B cell (primary cell): ENCODE data around the gene BLOC1S6. TPM values are rescaled to one million over a fixed set of nuclear protein-coding genes. Genes with fewer than 3 reads are reported as not detected.

Source experiments
- ATAC-seq: fragments of 200-7000 bp; cut with Tn5 transposase; one replicate; pipeline ENCODE4 v1.10.0; 2021; ENCODE audit warnings: low read depth, mild to moderate bottlenecking, moderate number of reproducible peaks, moderate library complexity
- CTCF ChIA-PET: fragments of 350-600 bp; sonication (Branson Sonifier 250); formaldehyde crosslinking; loops from one replicate; lab custom pipeline; 2021; ENCODE audit warnings: antibody characterized with exemption, inconsistent platforms; lab: Charles Lee
- POLR2A ChIA-PET: fragments of 350-600 bp; sonication (Branson Sonifier 250); formaldehyde crosslinking; loops from one replicate; lab custom pipeline; 2021; ENCODE audit warnings: antibody characterized with exemption; lab: Charles Lee
- DNase-seq: peaks from one replicate; pipeline ENCODE4 v3.0.0; 2013
- H2AFZ ChIP-seq: 2 replicates; pipeline ENCODE4 v1.6.1; 2012; ENCODE audit warnings: mild to moderate bottlenecking, low read depth, low read length; ENCODE audit not compliant: insufficient read depth, poor library complexity, severe bottlenecking
- H3K27ac ChIP-seq, 2 donors: 1 replicate in 1 of 2; 2 replicates in 1 of 2; pipeline ENCODE4 v1.5.1; 2012 to 2013; ENCODE audit warnings: low read length in 2 of 2, mild to moderate bottlenecking in 2 of 2, moderate library complexity in 1 of 2
- H3K27me3 ChIP-seq, 4 experiments: fragments of 200-600 bp in 1 of 4; sonication (generic) in 1 of 4; replicated peaks in 1 of 4; 1 replicate in 2 of 4; 2 replicates in 2 of 4; pipeline versions ENCODE4 v1.6.1 to v1.7.0; 2013 to 2016; ENCODE audit warnings: low read length in 3 of 4, mild to moderate bottlenecking in 2 of 4, mixed read lengths in 1 of 4, moderate library complexity in 1 of 4; ENCODE audit not compliant: insufficient read depth in 4 of 4, control insufficient read depth in 3 of 4; ENCODE audit errors: control extremely low read depth in 1 of 4
- H3K36me3 ChIP-seq, 2 experiments: replicated peaks in 1 of 2; 1 replicate in 1 of 2; 2 replicates in 1 of 2; pipeline versions ENCODE4 v1.6.1 to v1.7.1; 2013; ENCODE audit warnings: low read length in 1 of 2; ENCODE audit not compliant: insufficient read depth in 2 of 2, control insufficient read depth in 1 of 2; ENCODE audit errors: control extremely low read depth in 1 of 2, extremely low read depth in 1 of 2
- H3K4me1 ChIP-seq, 2 donors: fragments of 200-600 bp in 1 of 2; sonication (generic) in 1 of 2; 1 replicate in 1 of 2; 2 replicates in 1 of 2; pipeline versions ENCODE4 v1.5.1 to v1.6.1; 2013 to 2017; ENCODE audit warnings: low read length in 2 of 2; ENCODE audit not compliant: control insufficient read depth in 2 of 2, insufficient read depth in 2 of 2
- H3K4me2 ChIP-seq: replicated peaks from 2 replicates; pipeline ENCODE3; 2012; ENCODE audit warnings: mild to moderate bottlenecking, low read depth, low read length; ENCODE audit not compliant: poor library complexity, severe bottlenecking
- H3K4me3 ChIP-seq, 5 experiments: fragments of 200-600 bp in 1 of 5; sonication (generic) in 1 of 5; 1 replicate in 3 of 5; 2 replicates in 2 of 5; pipeline versions ENCODE4 v1.5.1 to v1.7.0; 2011 to 2016; ENCODE audit warnings: low read length in 4 of 5, mild to moderate bottlenecking in 4 of 5, low read depth in 2 of 5, control low read depth in 1 of 5, moderate library complexity in 1 of 5; ENCODE audit not compliant: insufficient read depth in 1 of 5; ENCODE audit errors: control extremely low read depth in 1 of 5, extremely low read depth in 1 of 5
- H3K79me2 ChIP-seq: fragments of 200-600 bp; sonication (generic); one replicate; pipeline ENCODE4 v1.6.0; 2016; ENCODE audit warnings: low read length; ENCODE audit not compliant: control insufficient read depth, insufficient read depth
- H3K9ac ChIP-seq: fragments of 200-600 bp; sonication (generic); 2 replicates; pipeline ENCODE4 v1.6.1; 2017; ENCODE audit warnings: mild to moderate bottlenecking, low read length, moderate library complexity
- H3K9me3 ChIP-seq, 3 donors: one replicate each; pipeline versions ENCODE4 v1.6.1 to v1.7.1; 2013; ENCODE audit warnings: low read length in 2 of 3; ENCODE audit not compliant: control insufficient read depth in 2 of 3, insufficient read depth in 1 of 3; ENCODE audit errors: control extremely low read depth in 1 of 3
- H4K20me1 ChIP-seq: 2 replicates; pipeline ENCODE4 v1.6.0; 2012; ENCODE audit warnings: mild to moderate bottlenecking, low read length; ENCODE audit not compliant: insufficient read depth, control insufficient read depth, poor library complexity, severe bottlenecking
- H3K27ac Mint-ChIP-seq: one replicate; pipeline ENCODE4 v1.8.0; 2021; ENCODE audit warnings: mixed read lengths
- H3K27me3 Mint-ChIP-seq: one replicate; pipeline ENCODE4 v1.8.0; 2021; ENCODE audit warnings: mixed read lengths
- H3K4me1 Mint-ChIP-seq: one replicate; pipeline ENCODE4 v1.8.0; 2021; ENCODE audit warnings: mixed read lengths
- H3K4me3 Mint-ChIP-seq: one replicate; pipeline ENCODE4 v1.8.0; 2021; ENCODE audit warnings: mixed read lengths
- H3K9me3 Mint-ChIP-seq: one replicate; pipeline ENCODE4 v1.8.0; 2022; ENCODE audit warnings: mixed read lengths; ENCODE audit not compliant: insufficient read depth
- EZH2 ChIP-seq: IDR thresholded peaks from 2 replicates; pipeline ENCODE4 v1.6.1; 2012; ENCODE audit warnings: borderline replicate concordance, low read depth, mild to moderate bottlenecking, moderate library complexity, low read length; ENCODE audit not compliant: insufficient read depth, poor library complexity, severe bottlenecking
- WGBS: methylation state at CpG from one replicate; pipeline ENCODE4 v1.1.5; 2013; ENCODE audit warnings: missing lambda C conversion rate; ENCODE audit not compliant: insufficient coverage; 5-methylcytosine and 5-hydroxymethylcytosine counted together
- intact Hi-C: fragments of 100-400 bp; cut with micrococcal nuclease; formaldehyde crosslinking; loops from one replicate; pipeline ENCODE4 v1.10.0; 2022
- polyA plus RNA-seq: library from polyadenylated mRNA; depleted of rRNA; stranded (reverse); fragments of >200 nt; gene quantifications from 2 replicates; pipeline ENCODE4 v1.2.3, GENCODE V29; 2012
- total RNA-seq, 2 donors: library from RNA; stranded (reverse); fragments of 120-200 nt in 1 of 2; gene quantifications; 1 replicate in 1 of 2; 2 replicates in 1 of 2; pipeline versions ENCODE4 v1.2.3 to v1.2.4, GENCODE V29; 2013 to 2022
- TF ChIP-seq, protein P1 (sequence below): fragments of 200-600 bp; IDR thresholded peaks from one replicate; pipeline ENCODE4 v1.8.0; 2022; ENCODE audit warnings: antibody characterized with exemption, mild to moderate bottlenecking

Gene BLOC1S6
- total and polyA plus RNA-seq, 2 donors (not counting 1 experiment from before 2014, with no cell fraction given) = 12.4 to 60.8 TPM

- peaks cover 18% of the 10 kb centered on the region for H3K79me2 ChIP-seq
- H3K27ac ChIP-seq = no peak overlapping the region
- Mint-ChIP-seq H3K27ac (no peak overlapping the region), H3K9me3 (no peaks in the 10 kb centered on the region), H3K4me1 (peaks cover 12% of the 10 kb centered on the region), H3K4me3 (no peak overlapping the region), H3K27me3 (no peaks in the 10 kb centered on the region)
- no CpG with 5 or more reads among the region's 4 CpGs for WGBS
- H2AFZ ChIP-seq = no peak overlapping the region
- H4K20me1 ChIP-seq = no peaks in the 10 kb centered on the region
- ChIA-PET POLR2A (interaction anchor here (0.9 kb wide), 1 partner anchor 9 kb away, joined by 5 read pairs; no protein-coding TSS in a partner anchor), CTCF (interaction anchor here (0.7 to 6.9 kb wide), 24 partner anchors 11 to 448 kb away, joined by 3 to 187 read pairs (median 4); partner anchors contain the start of gene BLOC1S6)
- peak; percentile 39 for ATAC-seq
- intact Hi-C loops = loop anchor here (1.0 to 10.0 kb wide), 3 partner anchors 90 to 407 kb away; no protein-coding TSS in a partner anchor
- H3K36me3 ChIP-seq = peaks cover 2 to 5% of the 10 kb centered on the region in 2 experiments
- no peak overlapping the region for H3K4me3 ChIP-seq
- TF ChIP-seq, protein P1, sequence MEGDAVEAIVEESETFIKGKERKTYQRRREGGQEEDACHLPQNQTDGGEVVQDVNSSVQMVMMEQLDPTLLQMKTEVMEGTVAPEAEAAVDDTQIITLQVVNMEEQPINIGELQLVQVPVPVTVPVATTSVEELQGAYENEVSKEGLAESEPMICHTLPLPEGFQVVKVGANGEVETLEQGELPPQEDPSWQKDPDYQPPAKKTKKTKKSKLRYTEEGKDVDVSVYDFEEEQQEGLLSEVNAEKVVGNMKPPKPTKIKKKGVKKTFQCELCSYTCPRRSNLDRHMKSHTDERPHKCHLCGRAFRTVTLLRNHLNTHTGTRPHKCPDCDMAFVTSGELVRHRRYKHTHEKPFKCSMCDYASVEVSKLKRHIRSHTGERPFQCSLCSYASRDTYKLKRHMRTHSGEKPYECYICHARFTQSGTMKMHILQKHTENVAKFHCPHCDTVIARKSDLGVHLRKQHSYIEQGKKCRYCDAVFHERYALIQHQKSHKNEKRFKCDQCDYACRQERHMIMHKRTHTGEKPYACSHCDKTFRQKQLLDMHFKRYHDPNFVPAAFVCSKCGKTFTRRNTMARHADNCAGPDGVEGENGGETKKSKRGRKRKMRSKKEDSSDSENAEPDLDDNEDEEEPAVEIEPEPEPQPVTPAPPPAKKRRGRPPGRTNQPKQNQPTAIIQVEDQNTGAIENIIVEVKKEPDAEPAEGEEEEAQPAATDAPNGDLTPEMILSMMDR = peak; percentile 77
- no peak for TF ChIP-seq EZH2
- H3K27me3 ChIP-seq = no peaks in the 10 kb centered on the region
- H3K4me1 ChIP-seq = peaks cover 15 to 17% of the 10 kb centered on the region in 2 donors
- H3K9me3 ChIP-seq = no peaks in the 10 kb centered on the region
- H3K9ac ChIP-seq = no peak overlapping the region
- H3K4me2 ChIP-seq = no peak overlapping the region
- peak; percentile 57 for DNase-seq
Measured at GRCh38 chr15:45611305-45611704, 24.1 kb downstream of the BLOC1S6 start.

- DNase-seq (no peak), ATAC-seq (no peak)
- Histone ChIP-seq H2AFZ (no peak overlapping the region), H3K36me3 (peaks cover 1 to 3% of the 10 kb centered on the region in 2 experiments), H3K4me3 (no peak overlapping the region), H3K4me1 (peaks cover 5 to 6% of the 10 kb centered on the region in 2 donors), H4K20me1 (no peaks in the 10 kb centered on the region), H3K27me3 (no peaks in the 10 kb centered on the region), H3K79me2 (peaks cover 6% of the 10 kb centered on the region), H3K4me2 (no peak overlapping the region), H3K27ac (no peak overlapping the region), H3K9ac (no peak overlapping the region), H3K9me3 (no peaks in the 10 kb centered on the region)
- no peaks in the 10 kb centered on the region for H3K27me3 Mint-ChIP-seq
- H3K27ac Mint-ChIP-seq = no peak overlapping the region
- ChIA-PET POLR2A (interaction anchor here (1.3 kb wide), 1 partner anchor 23 kb away, joined by 4 read pairs; no protein-coding TSS in a partner anchor), CTCF (interaction anchor here (0.9 to 6.9 kb wide), 28 partner anchors 9 to 494 kb away, joined by 3 to 187 read pairs (median 6); partner anchors contain the start of genes BLOC1S6 and SQOR)
- intact Hi-C loops = loop anchor here (5.0 to 10.0 kb wide), 2 partner anchors 306 to 408 kb away; no protein-coding TSS in a partner anchor
- no peak overlapping the region for H3K4me3 Mint-ChIP-seq
- peaks cover 5% of the 10 kb centered on the region for H3K4me1 Mint-ChIP-seq
- WGBS = no CpG with 5 or more reads among the region's 1 CpG
- TF ChIP-seq, protein P1 = no peak
- no peak for TF ChIP-seq EZH2
- H3K9me3 Mint-ChIP-seq = no peaks in the 10 kb centered on the region
Measured at GRCh38 chr15:45612790-45613415, 25.7 kb downstream of the BLOC1S6 start.
